ENCODE data around the gene IFT20.

GRCh38 chr17:28331891-28332420 lies 3.3 kb downstream of the IFT20 start:
- TF ChIP-seq, protein P1, sequence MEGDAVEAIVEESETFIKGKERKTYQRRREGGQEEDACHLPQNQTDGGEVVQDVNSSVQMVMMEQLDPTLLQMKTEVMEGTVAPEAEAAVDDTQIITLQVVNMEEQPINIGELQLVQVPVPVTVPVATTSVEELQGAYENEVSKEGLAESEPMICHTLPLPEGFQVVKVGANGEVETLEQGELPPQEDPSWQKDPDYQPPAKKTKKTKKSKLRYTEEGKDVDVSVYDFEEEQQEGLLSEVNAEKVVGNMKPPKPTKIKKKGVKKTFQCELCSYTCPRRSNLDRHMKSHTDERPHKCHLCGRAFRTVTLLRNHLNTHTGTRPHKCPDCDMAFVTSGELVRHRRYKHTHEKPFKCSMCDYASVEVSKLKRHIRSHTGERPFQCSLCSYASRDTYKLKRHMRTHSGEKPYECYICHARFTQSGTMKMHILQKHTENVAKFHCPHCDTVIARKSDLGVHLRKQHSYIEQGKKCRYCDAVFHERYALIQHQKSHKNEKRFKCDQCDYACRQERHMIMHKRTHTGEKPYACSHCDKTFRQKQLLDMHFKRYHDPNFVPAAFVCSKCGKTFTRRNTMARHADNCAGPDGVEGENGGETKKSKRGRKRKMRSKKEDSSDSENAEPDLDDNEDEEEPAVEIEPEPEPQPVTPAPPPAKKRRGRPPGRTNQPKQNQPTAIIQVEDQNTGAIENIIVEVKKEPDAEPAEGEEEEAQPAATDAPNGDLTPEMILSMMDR (IDR thresholded peaks at IDR 0.05), result no peak
- TF ChIP-seq POLR2AphosphoS5 (IDR thresholded peaks at IDR 0.05) (no peak), POLR2A (IDR thresholded peaks at IDR 0.05) (no peak)
